Stimulated activated CD4-positive, alpha-beta T cell treated with anti-CD3 and anti-CD28 coated beads, Interleukin-15, amount 100 ng/mL, for 48 hours (primary cell): ENCODE results near the gene EXOC1L.

ENCODE experiments used
- DNase-seq, 2 donors: peaks; one replicate each; pipeline ENCODE4 v3.0.0-alpha.2; 2020; ENCODE audit warnings: low read depth in 2 of 2

The EXOC1L gene

GRCh38 chr4:55884093-55884850 lies 64.7 kb downstream of the EXOC1L start:
- DNase-seq: no peak

- DNase-seq: no peak
Measured at GRCh38 chr4:55884851-55885219, 65.2 kb downstream of the EXOC1L start.
